Type B pancreatic cell (in vitro differentiated cells): ENCODE data around the gene LARGE2. TPM values are rescaled to one million over a fixed set of nuclear protein-coding genes. Genes with fewer than 3 reads are reported as not detected.
"Not testable (repeated sequence)": the region's sequence is repeated elsewhere in the genome, so short reads cannot be mapped to it uniquely, and the experiment has no call there.

ENCODE experiments used
- DNase-seq: peaks from one replicate; pipeline ENCODE4 v3.0.0; 2021; ENCODE audit warnings: mixed read lengths; ENCODE audit not compliant: unreplicated experiment; ENCODE audit errors: extremely low spot score
- H3K27ac Mint-ChIP-seq: 2 replicates; pipeline ENCODE4 v1.8.0; 2021; ENCODE audit warnings: mild to moderate bottlenecking, mixed read lengths
- H3K27me3 Mint-ChIP-seq: 2 replicates; pipeline ENCODE4 v1.8.0; 2021; ENCODE audit warnings: mixed read lengths
- H3K36me3 Mint-ChIP-seq: 2 replicates; pipeline ENCODE4 v1.8.0; 2021; ENCODE audit warnings: mixed read lengths
- H3K4me1 Mint-ChIP-seq: one replicate; pipeline ENCODE4 v1.8.0; 2021; ENCODE audit warnings: mixed read lengths; ENCODE audit not compliant: unreplicated experiment
- H3K4me3 Mint-ChIP-seq: 2 replicates; pipeline ENCODE4 v1.8.0; 2021; ENCODE audit warnings: mild to moderate bottlenecking, mixed read lengths
- H3K9me3 Mint-ChIP-seq: 2 replicates; pipeline ENCODE4 v1.8.0; 2021; ENCODE audit warnings: mixed read lengths
- total RNA-seq: library from RNA; stranded (reverse); gene quantifications from 2 replicates; pipeline ENCODE4 v1.2.1, GENCODE V29; 2021; ENCODE audit warnings: low replicate concordance
- TF ChIP-seq, protein P1 (sequence below): fragments of 200-600 bp; sonication (generic); conservative IDR thresholded peaks from 2 replicates; pipeline ENCODE4 v1.5.0; 2021; ENCODE audit warnings: antibody characterized with exemption, mild to moderate bottlenecking

The LARGE2 gene
- total RNA-seq, 1 donor from 2014 or later, result 12.4 TPM

GRCh38 chr11:45902452-45903380 is 19.7 kb upstream of the LARGE2 start:
- Mint-ChIP-seq H3K36me3 (no peaks in the 10 kb centered on the region), H3K4me1 (peaks cover 7% of the 10 kb centered on the region), H3K9me3 (no peaks in the 10 kb centered on the region), H3K27me3 (no peaks in the 10 kb centered on the region), H3K4me3 (no peak overlapping the region), H3K27ac (no peak overlapping the region)
- no peak for DNase-seq
- TF ChIP-seq, protein P1, sequence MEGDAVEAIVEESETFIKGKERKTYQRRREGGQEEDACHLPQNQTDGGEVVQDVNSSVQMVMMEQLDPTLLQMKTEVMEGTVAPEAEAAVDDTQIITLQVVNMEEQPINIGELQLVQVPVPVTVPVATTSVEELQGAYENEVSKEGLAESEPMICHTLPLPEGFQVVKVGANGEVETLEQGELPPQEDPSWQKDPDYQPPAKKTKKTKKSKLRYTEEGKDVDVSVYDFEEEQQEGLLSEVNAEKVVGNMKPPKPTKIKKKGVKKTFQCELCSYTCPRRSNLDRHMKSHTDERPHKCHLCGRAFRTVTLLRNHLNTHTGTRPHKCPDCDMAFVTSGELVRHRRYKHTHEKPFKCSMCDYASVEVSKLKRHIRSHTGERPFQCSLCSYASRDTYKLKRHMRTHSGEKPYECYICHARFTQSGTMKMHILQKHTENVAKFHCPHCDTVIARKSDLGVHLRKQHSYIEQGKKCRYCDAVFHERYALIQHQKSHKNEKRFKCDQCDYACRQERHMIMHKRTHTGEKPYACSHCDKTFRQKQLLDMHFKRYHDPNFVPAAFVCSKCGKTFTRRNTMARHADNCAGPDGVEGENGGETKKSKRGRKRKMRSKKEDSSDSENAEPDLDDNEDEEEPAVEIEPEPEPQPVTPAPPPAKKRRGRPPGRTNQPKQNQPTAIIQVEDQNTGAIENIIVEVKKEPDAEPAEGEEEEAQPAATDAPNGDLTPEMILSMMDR, result no peak

GRCh38 chr11:45904309-45904915 is 18.0 kb upstream of the LARGE2 start:
- H3K9me3 Mint-ChIP-seq, result no peaks in the 10 kb centered on the region
- H3K27ac Mint-ChIP-seq, result no peak overlapping the region
- peaks cover 7% of the 10 kb centered on the region for H3K4me1 Mint-ChIP-seq

GRCh38 chr11:45905095-45905494 is 17.4 kb upstream of the LARGE2 start:
- Mint-ChIP-seq H3K9me3 (no peaks in the 10 kb centered on the region), H3K27me3 (no peaks in the 10 kb centered on the region), H3K27ac (no peak overlapping the region), H3K4me3 (no peak overlapping the region), H3K4me1 (peaks cover 7% of the 10 kb centered on the region), H3K36me3 (no peaks in the 10 kb centered on the region)
- TF ChIP-seq, protein P1, result no peak
- DNase-seq, result no peak

More at GRCh38 chr11:45904309-45904915, 18.0 kb upstream of the LARGE2 start:
- TF ChIP-seq, protein P1, result no peak
- H3K4me3 Mint-ChIP-seq, result no peak overlapping the region
- no peaks in the 10 kb centered on the region for H3K36me3 Mint-ChIP-seq
- no peaks in the 10 kb centered on the region for H3K27me3 Mint-ChIP-seq
- DNase-seq, result no peak

DNA sequence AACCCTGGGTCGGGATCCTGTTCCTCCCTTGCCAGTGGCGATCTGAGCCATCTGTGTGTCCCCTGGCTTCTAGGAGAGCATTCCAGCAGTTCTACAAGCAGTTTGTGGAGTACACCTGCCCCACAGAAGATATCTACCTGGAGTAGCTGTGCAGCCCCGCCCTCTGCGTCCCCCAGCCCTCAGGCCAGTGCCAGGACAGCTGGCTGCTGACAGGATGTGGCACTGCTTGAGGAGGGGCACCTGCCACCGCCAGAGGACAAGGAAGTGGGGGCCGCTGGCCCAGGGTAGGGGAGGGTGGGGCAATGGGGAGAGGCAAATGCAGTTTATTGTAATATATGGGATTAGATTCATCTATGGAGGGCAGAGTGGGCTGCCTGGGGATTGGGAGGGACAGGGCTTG is 16.9 kb upstream of the LARGE2 start:
- not testable (repeated sequence) for H3K9me3 Mint-ChIP-seq, H3K36me3 Mint-ChIP-seq, H3K27ac Mint-ChIP-seq, H3K4me1 Mint-ChIP-seq, H3K27me3 Mint-ChIP-seq, H3K4me3 Mint-ChIP-seq, DNase-seq

DNA sequence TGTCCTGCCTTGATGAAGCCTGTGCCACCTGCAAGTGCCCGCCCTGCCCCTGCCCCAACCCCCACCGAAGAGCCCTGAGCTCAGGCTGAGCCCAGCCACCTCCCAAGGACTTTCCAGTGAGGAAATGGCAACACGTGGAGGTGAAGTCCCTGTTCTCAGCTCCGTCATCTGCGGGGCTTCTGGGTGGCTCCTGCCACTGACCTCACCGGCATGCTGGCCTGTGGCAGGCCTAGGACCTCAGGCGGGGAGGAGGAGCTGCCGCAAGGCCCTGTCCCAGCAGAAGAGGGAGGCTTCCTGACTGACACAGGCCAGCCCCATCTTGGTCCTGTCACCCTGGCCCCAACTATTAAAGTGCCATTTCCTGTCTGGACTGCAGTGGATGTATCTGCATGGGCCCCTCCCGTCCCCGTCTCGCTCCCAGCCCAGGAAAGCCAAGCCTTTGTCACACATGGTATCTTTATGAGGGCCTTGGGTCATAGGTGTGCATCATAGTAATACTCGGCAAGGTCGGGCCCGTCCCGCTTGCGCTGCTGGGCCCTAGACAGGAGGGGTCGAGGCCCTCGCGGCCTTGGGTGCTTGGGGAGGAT is 16.3 kb upstream of the LARGE2 start:
- H3K4me1 Mint-ChIP-seq, result peaks cover 4% of the 10 kb centered on the region
- TF ChIP-seq, protein P1, result no peak
- H3K27me3 Mint-ChIP-seq, result no peaks in the 10 kb centered on the region
- no peak overlapping the region for H3K27ac Mint-ChIP-seq
- no peak overlapping the region for H3K4me3 Mint-ChIP-seq
- no peak for DNase-seq
- H3K9me3 Mint-ChIP-seq, result no peaks in the 10 kb centered on the region
- no peaks in the 10 kb centered on the region for H3K36me3 Mint-ChIP-seq
